Sigmoid colon (tissue), 4 donors: Measurements from ENCODE around the gene KIAA1549.

Source experiments
- EP300 ChIP-seq, 4 donors: sonication (generic); formaldehyde crosslinking; IDR thresholded peaks; one replicate each; pipeline ENCODE4 v1.6.1; 2017; ENCODE audit warnings: antibody characterized with exemption in 4 of 4
- POLR2AphosphoS5 ChIP-seq, 4 donors: sonication (generic); formaldehyde crosslinking; IDR thresholded peaks; one replicate each; pipeline ENCODE4 v1.6.1; 2017; ENCODE audit warnings: antibody characterized with exemption in 4 of 4

GRCh38 chr7:139023076-139023475, 41.9 kb upstream of the KIAA1549 start:
- TF ChIP-seq EP300 (IDR thresholded peaks at IDR 0.05) (no peak), POLR2AphosphoS5 (IDR thresholded peaks at IDR 0.05) (no peak)
